Astrocyte (in vitro differentiated cells and primary cell): ENCODE data around the gene HINT2.

ENCODE experiments used
- EZH2 ChIP-seq: IDR thresholded peaks from 2 replicates; pipeline ENCODE4 v1.6.1; 2012; ENCODE audit warnings: mild to moderate bottlenecking, low read length, inconsistent platforms; ENCODE audit not compliant: insufficient read depth
- TF ChIP-seq, protein P1 (sequence below): IDR thresholded peaks from 2 replicates; pipeline ENCODE4 v1.5.1; 2011; ENCODE audit warnings: low read depth, mild to moderate bottlenecking, inconsistent platforms, low read length, moderate library complexity; ENCODE audit not compliant: insufficient read depth

DNA sequence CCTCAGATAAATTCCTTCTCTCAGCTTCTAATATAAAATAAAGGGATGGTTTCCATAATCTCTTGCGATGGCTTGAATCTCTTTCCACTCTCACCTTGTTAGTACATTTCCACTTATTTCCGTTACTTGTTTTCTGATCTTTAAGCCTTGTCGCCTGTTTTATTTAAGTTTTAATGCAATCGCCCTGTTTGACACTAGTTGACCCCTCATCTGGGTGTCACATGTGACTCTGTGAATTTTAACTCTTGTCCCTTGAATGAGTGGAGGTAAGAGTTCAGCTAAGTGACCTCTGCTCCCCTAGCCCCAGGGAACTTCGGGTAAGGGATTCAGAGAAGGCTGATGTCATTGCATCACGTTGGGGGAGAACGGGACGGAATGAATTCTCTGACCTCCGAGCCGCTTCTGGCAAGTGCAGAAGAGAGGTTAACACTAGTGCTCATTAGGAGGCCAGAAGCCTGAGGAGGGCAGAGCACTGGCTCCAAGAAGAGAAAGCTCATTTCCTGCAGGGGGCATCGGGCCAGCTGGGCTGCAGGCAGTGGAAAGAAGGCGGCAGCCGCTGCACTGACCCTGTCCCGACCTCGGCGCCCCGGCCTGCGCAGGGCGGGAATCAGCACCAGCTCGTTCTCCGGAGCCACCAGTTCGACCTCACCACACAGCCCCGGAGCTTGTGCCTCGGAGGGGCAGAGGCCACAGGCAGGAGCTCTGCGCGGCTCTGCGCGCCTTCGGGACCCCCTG lies 569 bp downstream of the HINT2 start:
- TF ChIP-seq, protein P1, sequence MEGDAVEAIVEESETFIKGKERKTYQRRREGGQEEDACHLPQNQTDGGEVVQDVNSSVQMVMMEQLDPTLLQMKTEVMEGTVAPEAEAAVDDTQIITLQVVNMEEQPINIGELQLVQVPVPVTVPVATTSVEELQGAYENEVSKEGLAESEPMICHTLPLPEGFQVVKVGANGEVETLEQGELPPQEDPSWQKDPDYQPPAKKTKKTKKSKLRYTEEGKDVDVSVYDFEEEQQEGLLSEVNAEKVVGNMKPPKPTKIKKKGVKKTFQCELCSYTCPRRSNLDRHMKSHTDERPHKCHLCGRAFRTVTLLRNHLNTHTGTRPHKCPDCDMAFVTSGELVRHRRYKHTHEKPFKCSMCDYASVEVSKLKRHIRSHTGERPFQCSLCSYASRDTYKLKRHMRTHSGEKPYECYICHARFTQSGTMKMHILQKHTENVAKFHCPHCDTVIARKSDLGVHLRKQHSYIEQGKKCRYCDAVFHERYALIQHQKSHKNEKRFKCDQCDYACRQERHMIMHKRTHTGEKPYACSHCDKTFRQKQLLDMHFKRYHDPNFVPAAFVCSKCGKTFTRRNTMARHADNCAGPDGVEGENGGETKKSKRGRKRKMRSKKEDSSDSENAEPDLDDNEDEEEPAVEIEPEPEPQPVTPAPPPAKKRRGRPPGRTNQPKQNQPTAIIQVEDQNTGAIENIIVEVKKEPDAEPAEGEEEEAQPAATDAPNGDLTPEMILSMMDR: peak; percentile 11
- no peak for TF ChIP-seq EZH2
